Esophagus muscularis mucosa (tissue), 4 donors: ENCODE measurements around the gene TAOK2. TPM values are rescaled to one million over a fixed set of nuclear protein-coding genes. Genes with fewer than 3 reads are reported as not detected.
"Not testable (repeated sequence)": the region's sequence is repeated elsewhere in the genome, so short reads cannot be mapped to it uniquely, and the experiment has no call there.

Experiments
- DNase-seq: peaks from one replicate; pipeline ENCODE4 v3.0.0-alpha.2; 2017; ENCODE audit errors: extremely low spot score
- H3K27ac ChIP-seq, 4 donors: fragments of 200-600 bp; sonication (generic); replicated peaks in 1 of 4; 1 replicate in 3 of 4; 2 replicates in 1 of 4; pipeline ENCODE4 v1.5.1; 2016 to 2019; ENCODE audit warnings: mild to moderate bottlenecking in 1 of 4
- H3K27me3 ChIP-seq, 4 donors: fragments of 200-600 bp; sonication (generic); one replicate each; pipeline versions ENCODE4 v1.5.1 to v1.6.0; 2016 to 2019
- H3K36me3 ChIP-seq, 4 donors: fragments of 200-600 bp; sonication (generic); one replicate each; pipeline ENCODE4 v1.5.1; 2016 to 2019
- H3K4me1 ChIP-seq, 4 donors: fragments of 200-600 bp; sonication (generic); one replicate each; pipeline ENCODE4 v1.5.1; 2016 to 2019
- H3K4me3 ChIP-seq, 4 donors: fragments of 200-600 bp; sonication (generic); 1 replicate in 2 of 4; 2 replicates in 2 of 4; pipeline ENCODE4 v1.5.1; 2016 to 2019; ENCODE audit warnings: mild to moderate bottlenecking in 4 of 4, moderate library complexity in 1 of 4
- H3K9me3 ChIP-seq, 4 donors: fragments of 200-600 bp; sonication (generic); 1 replicate in 3 of 4; 2 replicates in 1 of 4; pipeline ENCODE4 v1.5.1; 2016 to 2019
- CTCF ChIP-seq, 3 experiments: fragments of 200-600 bp in 2 of 3; fragments of 450-650 bp in 1 of 3; sonication (generic) in 2 of 3; IDR thresholded peaks; one replicate each; pipeline ENCODE4 v1.5.1; 2017 to 2019; ENCODE audit warnings: antibody characterized with exemption in 3 of 3, mild to moderate bottlenecking in 2 of 3, moderate library complexity in 1 of 3
- EP300 ChIP-seq: sonication (generic); formaldehyde crosslinking; IDR thresholded peaks from one replicate; pipeline ENCODE4 v1.6.1; 2017; ENCODE audit warnings: antibody characterized with exemption
- POLR2A ChIP-seq: fragments of 450-650 bp; IDR thresholded peaks from one replicate; pipeline ENCODE4 v1.6.1; 2017; ENCODE audit warnings: antibody characterized with exemption, moderate library complexity, mild to moderate bottlenecking, low read depth
- POLR2AphosphoS5 ChIP-seq, 2 donors: sonication (generic); formaldehyde crosslinking; IDR thresholded peaks; one replicate each; pipeline ENCODE4 v1.6.1; 2017; ENCODE audit warnings: antibody characterized with exemption in 2 of 2
- WGBS: methylation state at CpG from one replicate; pipeline ENCODE4 v1.1.5; 2018; 5-methylcytosine and 5-hydroxymethylcytosine counted together
- intact Hi-C: fragments of 100-400 bp; cut with DNase I; formaldehyde crosslinking; loops from one replicate; pipeline ENCODE4 v1.15.1; 2023
- total RNA-seq, 4 donors: library from RNA; depleted of rRNA; stranded (reverse); fragments of >200 nt; gene quantifications; one replicate each; pipeline versions ENCODE4 v1.1.0 to v1.2.1, GENCODE V29; 2016

TAOK2 gene
- total RNA-seq, 4 donors from 2014 or later = 40.9 to 63.6 (median 51.4) TPM

GRCh38 chr16:30031477-30031918 lies 57.8 kb downstream of the TAOK2 start:
- peaks cover 9 to 19% (median 13%) of the 10 kb centered on the region in 4 donors for H3K4me1 ChIP-seq
- no peaks in the 10 kb centered on the region for H3K9me3 ChIP-seq
- WGBS = 19% methylated on average over 5 of the region's 11 CpGs
- peaks cover 0 to 100% (median 42%) of the 10 kb centered on the region in 4 donors for H3K27me3 ChIP-seq
- H3K4me3 ChIP-seq = peak overlapping the region in 1 of 4 donors; percentile 18
- intact Hi-C loops = no loop called here
- TF ChIP-seq EP300 (no peak), CTCF (IDR thresholded peaks at IDR 0.05) (no peak), POLR2AphosphoS5 (IDR thresholded peaks at IDR 0.05) (no peak), POLR2A (no peak)
- DNase-seq = no peak
- no peak overlapping the region for H3K27ac ChIP-seq
- H3K36me3 ChIP-seq = no peaks in the 10 kb centered on the region

- intact Hi-C loops = no loop called here
- peaks cover 0 to 98% (median 42%) of the 10 kb centered on the region in 4 donors for H3K27me3 ChIP-seq
- no peak for TF ChIP-seq EP300
- TF ChIP-seq CTCF (IDR thresholded peaks at IDR 0.05) = peak; percentile 42 to 72 (median 48)
- TF ChIP-seq POLR2AphosphoS5 (IDR thresholded peaks at IDR 0.05) = no peak
- no peak for TF ChIP-seq POLR2A
Observed at GRCh38 chr16:30032083-30032819, 58.6 kb downstream of the TAOK2 start.

GRCh38 chr16:30033270-30033669 lies 59.6 kb downstream of the TAOK2 start:
- intact Hi-C loops = no loop called here
- Histone ChIP-seq H3K36me3 (no peaks in the 10 kb centered on the region), H3K9me3 (no peaks in the 10 kb centered on the region), H3K27ac (no peak overlapping the region), H3K27me3 (peaks cover 0 to 88% (median 42%) of the 10 kb centered on the region in 4 donors), H3K4me3 (no peak overlapping the region), H3K4me1 (peaks cover 9 to 19% (median 13%) of the 10 kb centered on the region in 4 donors)
- no peak for TF ChIP-seq POLR2AphosphoS5 (IDR thresholded peaks at IDR 0.05)
- no peak for TF ChIP-seq POLR2A
- WGBS = 75% methylated on average over 7 of the region's 7 CpGs
- no peak for DNase-seq

More at GRCh38 chr16:30032083-30032819, 58.6 kb downstream of the TAOK2 start:
- no peak for DNase-seq
- 25% methylated on average over 12 of the region's 12 CpGs for WGBS
- Histone ChIP-seq H3K4me3 (no peak overlapping the region), H3K4me1 (peaks cover 9 to 19% (median 13%) of the 10 kb centered on the region in 4 donors), H3K27ac (no peak overlapping the region), H3K36me3 (no peaks in the 10 kb centered on the region), H3K9me3 (no peaks in the 10 kb centered on the region)

GRCh38 chr16:30040221-30040620 lies 66.6 kb downstream of the TAOK2 start:
- Histone ChIP-seq H3K27ac (no peak overlapping the region), H3K9me3 (no peaks in the 10 kb centered on the region), H3K4me3 (no peak overlapping the region), H3K4me1 (no peaks in the 10 kb centered on the region), H3K27me3 (peaks cover 0 to 37% (median 0%) of the 10 kb centered on the region in 4 donors), H3K36me3 (no peaks in the 10 kb centered on the region)
- WGBS = 71% methylated on average over 5 of the region's 5 CpGs
- DNase-seq = no peak
- TF ChIP-seq CTCF (IDR thresholded peaks at IDR 0.05) (no peak), EP300 (no peak), POLR2AphosphoS5 (IDR thresholded peaks at IDR 0.05) (no peak), POLR2A (no peak)
- intact Hi-C loops = no loop called here

DNA sequence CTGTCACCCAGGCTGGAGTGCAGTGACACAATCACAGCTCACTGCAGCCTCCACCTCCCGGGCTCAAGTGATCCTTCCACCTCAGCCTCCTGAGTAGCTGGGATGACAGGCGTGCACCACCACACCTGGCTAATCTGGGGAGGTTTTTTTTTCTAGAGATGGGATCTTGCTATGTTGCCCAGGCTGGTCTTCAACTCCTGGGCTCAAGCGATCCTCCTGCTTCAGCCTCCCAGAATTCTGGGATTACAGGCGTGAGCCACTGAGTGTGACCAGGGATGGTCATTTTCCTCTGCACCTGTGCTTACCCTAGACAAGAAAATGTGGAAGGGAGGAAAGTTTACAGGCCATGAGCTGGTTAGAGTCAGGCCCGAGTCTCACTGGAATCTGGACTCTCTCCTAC lies 67.0 kb downstream of the TAOK2 start:
- H3K4me3 ChIP-seq, H3K27ac ChIP-seq, DNase-seq, H3K4me1 ChIP-seq, intact Hi-C loops, H3K36me3 ChIP-seq, H3K9me3 ChIP-seq: not testable (repeated sequence)
- peaks cover 0 to 33% (median 0%) of the 10 kb centered on the region in 4 donors for H3K27me3 ChIP-seq
- WGBS = 87% methylated on average over 5 of the region's 5 CpGs
